HUDEP-2 (cell line): ENCODE measurements around the gene BAHCC1.
"Not testable (repeated sequence)": the region's sequence is repeated elsewhere in the genome, so short reads cannot be mapped to it uniquely, and the experiment has no call there.

Experiments used
- DNase-seq, 76 experiments: peaks; one replicate each; lab custom pipeline; 2025; ENCODE audit not compliant: unreplicated experiment in 76 of 76; lab: John Stamatoyannopoulos, UW

Gene BAHCC1

DNA sequence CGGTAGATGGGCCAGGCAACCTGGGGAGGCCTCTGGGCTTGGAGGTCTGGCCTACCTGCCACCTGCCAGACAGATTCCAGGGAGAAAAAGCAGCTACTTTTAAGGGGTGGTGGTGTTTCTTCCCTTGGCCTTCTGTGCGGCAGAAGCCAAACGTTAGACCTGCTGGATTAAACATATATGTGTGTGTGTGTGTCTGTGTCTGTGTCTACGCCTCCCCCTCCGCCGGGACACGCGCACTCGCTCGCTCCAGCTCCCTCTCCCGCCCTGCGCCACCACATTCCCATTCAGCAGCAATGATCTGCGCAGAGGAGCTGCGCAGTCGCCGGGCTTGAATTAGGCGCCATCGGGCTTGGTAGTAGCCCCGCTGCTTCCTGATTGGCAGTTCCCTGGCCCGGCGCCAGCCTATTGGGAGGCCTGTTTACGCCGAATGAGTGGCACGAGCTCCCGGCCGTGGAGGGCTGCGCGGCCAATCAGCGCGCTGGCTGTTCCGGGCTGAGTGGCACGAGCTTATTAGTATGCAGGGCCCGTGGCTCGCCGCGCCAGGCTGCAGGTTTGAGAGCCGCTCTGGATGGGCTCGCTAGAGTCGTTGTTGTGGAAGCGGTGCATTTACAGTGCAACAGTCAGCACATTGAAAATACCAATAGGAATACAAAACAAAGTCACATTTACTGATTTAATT, at the start of gene BAHCC1:
Gene BAHCC1 (plus strand): TSS at position 537 of the 679 bp plus-strand sequence. CDS start 4,283 bp downstream, outside the sequence.
- DNase-seq: peak; percentile 59 to 100 (median 98)

GRCh38 chr17:81346090-81346907, 49.0 kb upstream of the BAHCC1 start:
- peak in 74 of 76 experiments; percentile 51 to 99 (median 91) for DNase-seq

GRCh38 chr17:81346908-81347349, 48.3 kb upstream of the BAHCC1 start:
- DNase-seq: peak in 20 of 76 experiments; percentile 4 to 31 (median 15)

- no peak for DNase-seq
Measured at GRCh38 chr17:81347437-81347836, 47.8 kb upstream of the BAHCC1 start.

GRCh38 chr17:81348097-81349055, 46.9 kb upstream of the BAHCC1 start:
- no peak for DNase-seq

DNA sequence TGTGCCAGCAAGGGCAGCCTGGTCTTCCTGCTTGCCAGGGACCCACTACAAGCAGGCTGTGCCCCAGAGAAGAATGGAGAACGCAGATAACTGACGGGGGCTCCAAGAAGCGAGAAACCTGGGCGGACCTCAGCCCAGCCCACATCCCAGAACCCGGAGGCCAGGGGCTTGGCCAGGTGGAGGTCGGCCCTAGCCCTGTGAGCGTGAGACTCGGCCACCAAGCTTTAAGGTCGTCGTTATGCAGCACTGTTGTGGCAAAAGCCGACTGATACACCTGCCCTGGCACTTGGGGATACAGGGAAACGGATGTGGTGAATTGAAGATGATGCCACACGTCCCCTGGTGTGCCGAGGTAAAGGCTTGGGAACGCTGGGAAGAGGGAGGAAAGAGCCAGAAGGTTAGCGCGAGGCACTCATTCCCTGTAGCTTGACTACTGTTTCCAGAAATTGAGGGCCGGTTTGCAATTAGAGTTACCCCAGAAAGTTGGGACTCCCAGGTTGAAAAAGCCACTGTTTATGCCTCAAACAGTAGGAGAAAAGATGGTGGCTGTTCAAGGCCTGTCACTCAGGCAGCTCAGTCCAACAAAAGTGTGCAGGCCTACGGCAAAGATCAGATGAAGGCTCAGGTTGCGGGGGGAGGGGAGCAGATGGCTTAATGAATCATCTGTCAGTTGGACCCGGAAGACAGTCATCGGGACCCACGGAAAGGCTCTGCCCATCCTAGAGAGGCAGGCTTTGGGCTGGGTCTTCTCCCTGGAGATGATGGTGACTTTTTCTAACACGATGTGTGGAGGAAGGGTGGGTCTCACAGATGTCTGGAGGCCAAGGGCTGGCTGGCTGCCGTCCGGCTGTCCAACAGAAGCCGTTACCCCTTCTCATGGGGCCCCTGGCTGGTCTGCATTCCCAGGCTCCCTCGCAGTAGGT, 45.6 kb upstream of the BAHCC1 start:
- no peak for DNase-seq

GRCh38 chr17:81350320-81350890, 44.9 kb upstream of the BAHCC1 start:
- DNase-seq: no peak

GRCh38 chr17:81351329-81352052, 43.8 kb upstream of the BAHCC1 start:
- not testable (repeated sequence) for DNase-seq

GRCh38 chr17:81352056-81352455, 43.2 kb upstream of the BAHCC1 start:
- DNase-seq: not testable (repeated sequence)

- no peak for DNase-seq
Measured at GRCh38 chr17:81354252-81354953, 40.9 kb upstream of the BAHCC1 start.

- DNase-seq: no peak
Measured at GRCh38 chr17:81354954-81355347, 40.3 kb upstream of the BAHCC1 start.

- DNase-seq: no peak
Measured at GRCh38 chr17:81359218-81359617, 36.0 kb upstream of the BAHCC1 start.

- not testable (repeated sequence) for DNase-seq
Measured at GRCh38 chr17:81362001-81362400, 33.3 kb upstream of the BAHCC1 start.

- no peak for DNase-seq
Measured at GRCh38 chr17:81364278-81365147, 30.7 kb upstream of the BAHCC1 start.

DNA sequence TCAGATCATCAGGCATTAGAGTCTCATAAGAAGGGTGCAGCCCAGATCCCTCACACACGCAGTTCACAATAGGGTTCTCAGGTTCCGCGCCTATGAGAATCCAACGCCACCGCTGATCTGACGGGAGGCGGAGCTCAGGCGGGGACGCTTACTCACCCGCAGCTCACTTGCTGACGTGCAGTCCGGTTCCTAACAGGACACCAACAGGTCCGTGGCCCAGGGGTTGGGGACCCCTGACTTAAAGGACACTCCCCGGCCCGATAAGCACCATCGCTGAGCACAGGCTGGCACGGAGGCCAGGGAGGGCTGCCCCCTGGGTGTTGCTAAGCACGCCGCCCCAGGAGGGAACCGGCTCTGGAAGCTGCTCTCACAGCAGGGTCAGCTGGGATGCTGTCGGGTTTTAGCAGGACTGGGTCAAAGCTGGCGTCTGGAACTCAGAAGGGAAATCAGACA, 30.1 kb upstream of the BAHCC1 start:
- peak in 1 of 76 experiments; percentile 18 for DNase-seq

DNA sequence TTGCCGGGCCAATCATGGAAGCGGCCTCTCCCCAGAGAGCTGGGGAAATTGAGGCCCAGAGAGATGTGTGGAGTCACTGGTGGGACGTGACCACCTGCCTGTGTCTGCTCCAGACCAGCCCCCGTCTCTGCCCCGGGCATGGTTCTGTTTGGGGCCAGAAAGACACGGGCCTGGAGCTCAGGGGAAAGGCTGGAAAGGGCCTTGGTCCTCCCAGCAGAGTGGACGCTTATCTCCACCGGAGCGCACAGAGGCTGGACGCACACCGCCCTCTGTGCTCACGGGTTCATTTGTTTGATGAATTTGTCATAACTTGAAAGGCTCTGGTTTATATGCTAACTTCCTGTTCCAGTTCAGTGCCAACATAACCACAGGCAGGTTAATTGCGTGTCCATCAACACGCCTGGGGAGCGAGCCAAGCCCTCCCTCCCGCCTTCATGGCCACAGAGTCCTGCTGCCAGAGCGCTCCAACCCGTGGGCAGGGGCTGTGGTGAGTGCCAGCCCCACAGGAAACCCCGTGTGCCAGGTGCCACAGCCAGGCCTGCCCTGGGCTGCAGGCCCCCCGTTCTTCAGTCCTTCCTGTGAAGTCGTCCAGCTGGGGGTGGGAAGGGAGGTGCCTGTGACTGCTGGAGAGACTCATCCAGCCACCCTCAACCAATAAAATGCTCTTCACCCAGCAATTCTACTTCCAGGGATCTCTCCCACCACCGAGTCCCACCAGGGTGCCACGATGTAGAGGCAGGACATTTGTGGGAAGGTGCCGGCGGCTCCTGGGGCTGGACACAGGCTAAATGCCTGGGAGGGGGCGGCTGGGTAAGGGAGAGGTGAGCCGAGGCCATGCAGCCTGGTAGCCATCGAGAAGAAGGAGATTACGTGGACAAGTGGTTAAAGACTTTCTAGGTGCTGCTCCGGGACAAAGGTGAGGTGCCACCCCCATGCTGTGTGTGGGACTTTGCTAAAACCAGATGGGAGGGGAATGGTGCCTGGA, 29.4 kb upstream of the BAHCC1 start:
- DNase-seq: peak in 1 of 76 experiments; percentile 4
